Stimulated activated effector memory CD8-positive, alpha-beta T cell treated with anti-CD3 and anti-CD28 coated beads, Interleukin-12 subunit alpha, Interleukin-12 subunit beta, amount 100 ng/mL, for 72 hours (primary cell): ENCODE data around the gene CSNK1G2.

ENCODE experiments used
- ATAC-seq: fragments of 150-1000 bp; cut with Tn5 transposase; 2 replicates; pipeline ENCODE4 v1.10.0; 2021
- DNase-seq, 2 donors: peaks; one replicate each; pipeline ENCODE4 v3.0.0; 2021 to 2022; ENCODE audit warnings: low spot score in 2 of 2
- H3K27ac Mint-ChIP-seq: one replicate; pipeline ENCODE4 v1.8.0; 2022; ENCODE audit warnings: mild to moderate bottlenecking, mixed read lengths
- H3K36me3 Mint-ChIP-seq: one replicate; pipeline ENCODE4 v1.8.0; 2022; ENCODE audit warnings: mild to moderate bottlenecking, mixed read lengths
- H3K4me1 Mint-ChIP-seq: one replicate; pipeline ENCODE4 v1.8.0; 2022; ENCODE audit warnings: mixed read lengths
- H3K4me3 Mint-ChIP-seq: one replicate; pipeline ENCODE4 v1.8.0; 2022; ENCODE audit warnings: mild to moderate bottlenecking, mixed read lengths
- H3K9me3 Mint-ChIP-seq: one replicate; pipeline ENCODE4 v1.8.0; 2022; ENCODE audit warnings: mixed read lengths

The CSNK1G2 gene

GRCh38 chr19:1949304-1950101 lies 8.5 kb downstream of the CSNK1G2 start:
- DNase-seq = no peak

GRCh38 chr19:1950640-1951039 lies 9.7 kb downstream of the CSNK1G2 start:
- H3K36me3 Mint-ChIP-seq = peaks cover 54% of the 10 kb centered on the region
- no peak for DNase-seq
- peak overlapping the region; percentile 43 for H3K27ac Mint-ChIP-seq
- ATAC-seq = no peak
- H3K4me1 Mint-ChIP-seq = peaks cover 24% of the 10 kb centered on the region
- no peak overlapping the region for H3K4me3 Mint-ChIP-seq
- H3K9me3 Mint-ChIP-seq = no peaks in the 10 kb centered on the region

More at GRCh38 chr19:1949304-1950101, 8.5 kb downstream of the CSNK1G2 start:
- Mint-ChIP-seq H3K4me1 (peaks cover 32% of the 10 kb centered on the region), H3K9me3 (no peaks in the 10 kb centered on the region), H3K36me3 (peaks cover 47% of the 10 kb centered on the region), H3K4me3 (no peak overlapping the region), H3K27ac (no peak overlapping the region)
- no peak for ATAC-seq

DNA sequence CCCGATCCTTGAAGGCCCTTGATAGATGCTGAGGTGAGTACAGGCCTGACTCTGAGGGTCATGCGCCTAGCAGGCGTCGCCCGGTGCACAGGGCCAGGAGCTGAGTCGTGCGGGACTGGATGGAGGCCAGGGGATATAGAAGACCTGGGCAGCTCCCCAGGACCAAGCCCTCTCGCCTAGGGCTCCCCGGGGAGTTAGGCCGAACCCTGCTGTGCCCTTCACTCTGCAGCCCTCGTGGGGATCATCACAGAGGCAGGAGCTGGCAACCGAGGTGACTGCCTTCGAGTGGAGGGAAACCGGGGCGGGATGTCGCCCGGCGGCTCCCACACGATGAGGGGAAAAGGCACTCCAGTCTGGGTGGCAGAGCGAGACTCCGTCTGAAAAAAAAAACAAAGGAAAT lies 11.7 kb downstream of the CSNK1G2 start:
- no peak overlapping the region for H3K4me3 Mint-ChIP-seq
- H3K9me3 Mint-ChIP-seq = no peaks in the 10 kb centered on the region
- H3K4me1 Mint-ChIP-seq = peaks cover 33% of the 10 kb centered on the region
- H3K36me3 Mint-ChIP-seq = peaks cover 46% of the 10 kb centered on the region
- no peak overlapping the region for H3K27ac Mint-ChIP-seq
- ATAC-seq (no peak), DNase-seq (no peak)

GRCh38 chr19:1953037-1953436 lies 12.1 kb downstream of the CSNK1G2 start:
- Mint-ChIP-seq H3K9me3 (no peaks in the 10 kb centered on the region), H3K27ac (no peak overlapping the region), H3K4me3 (no peak overlapping the region), H3K36me3 (peaks cover 46% of the 10 kb centered on the region), H3K4me1 (peaks cover 33% of the 10 kb centered on the region)
- ATAC-seq (no peak), DNase-seq (no peak)

- H3K4me1 Mint-ChIP-seq = peaks cover 31% of the 10 kb centered on the region
- no peak for ATAC-seq
- no peak overlapping the region for H3K4me3 Mint-ChIP-seq
- no peak for DNase-seq
- H3K36me3 Mint-ChIP-seq = peaks cover 46% of the 10 kb centered on the region
- no peaks in the 10 kb centered on the region for H3K9me3 Mint-ChIP-seq
- H3K27ac Mint-ChIP-seq = no peak overlapping the region
Measured at GRCh38 chr19:1953441-1954094, 12.6 kb downstream of the CSNK1G2 start.

- H3K9me3 Mint-ChIP-seq = no peaks in the 10 kb centered on the region
- DNase-seq (no peak), ATAC-seq (no peak)
- H3K4me3 Mint-ChIP-seq = no peak overlapping the region
- H3K36me3 Mint-ChIP-seq = peaks cover 39% of the 10 kb centered on the region
- peaks cover 21% of the 10 kb centered on the region for H3K4me1 Mint-ChIP-seq
- H3K27ac Mint-ChIP-seq = no peak overlapping the region
Measured at GRCh38 chr19:1954532-1954933, 13.6 kb downstream of the CSNK1G2 start.

- Mint-ChIP-seq H3K9me3 (no peaks in the 10 kb centered on the region), H3K4me3 (no peak overlapping the region), H3K4me1 (peaks cover 26% of the 10 kb centered on the region), H3K36me3 (peaks cover 30% of the 10 kb centered on the region), H3K27ac (no peak overlapping the region)
- ATAC-seq (no peak), DNase-seq (no peak)
Measured at GRCh38 chr19:1955171-1956121, 14.5 kb downstream of the CSNK1G2 start.

- Mint-ChIP-seq H3K4me1 (peaks cover 28% of the 10 kb centered on the region), H3K27ac (peak overlapping the region; percentile 14)
- DNase-seq = no peak
Measured at GRCh38 chr19:1956122-1956494, 15.1 kb downstream of the CSNK1G2 start.

DNA sequence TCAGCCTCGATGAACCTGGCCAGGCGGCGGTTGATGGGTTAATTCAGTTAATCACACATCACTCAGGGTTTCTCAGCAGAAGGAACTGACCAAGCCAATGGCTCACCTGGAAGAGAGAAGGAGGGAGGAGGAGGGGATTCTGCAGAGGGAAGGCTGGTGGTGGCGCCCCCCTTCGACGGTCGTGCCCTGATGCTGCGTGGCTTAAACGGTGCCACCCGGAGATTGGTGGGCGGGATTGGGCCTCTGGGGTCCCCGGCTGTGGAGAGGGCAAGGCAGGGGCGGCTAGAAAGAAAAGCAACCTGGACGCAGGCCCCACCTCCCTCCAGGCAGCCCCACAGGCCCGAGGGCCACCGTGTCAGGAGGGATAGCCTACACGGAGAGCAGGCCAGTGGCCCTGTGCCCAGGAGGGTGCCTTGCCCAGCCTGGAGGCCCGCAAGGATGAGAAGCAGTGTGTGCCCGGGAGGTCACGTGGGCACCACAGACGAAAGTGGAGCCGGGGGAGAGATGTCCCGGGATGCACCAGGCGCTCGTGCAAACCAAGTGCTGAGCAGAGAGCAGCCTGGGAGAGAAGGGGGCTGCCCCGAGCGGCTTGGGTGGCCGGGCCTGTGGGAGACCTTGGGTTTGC lies 16.0 kb downstream of the CSNK1G2 start:
- H3K36me3 Mint-ChIP-seq = peaks cover 24% of the 10 kb centered on the region
- ATAC-seq (no peak), DNase-seq (no peak)
- H3K27ac Mint-ChIP-seq = peak overlapping the region; percentile 14
- no peak overlapping the region for H3K4me3 Mint-ChIP-seq
- H3K4me1 Mint-ChIP-seq = peaks cover 36% of the 10 kb centered on the region
- no peaks in the 10 kb centered on the region for H3K9me3 Mint-ChIP-seq

More at GRCh38 chr19:1956122-1956494, 15.1 kb downstream of the CSNK1G2 start:
- peaks cover 24% of the 10 kb centered on the region for H3K36me3 Mint-ChIP-seq
- H3K9me3 Mint-ChIP-seq = no peaks in the 10 kb centered on the region
- no peak overlapping the region for H3K4me3 Mint-ChIP-seq
- no peak for ATAC-seq

DNA sequence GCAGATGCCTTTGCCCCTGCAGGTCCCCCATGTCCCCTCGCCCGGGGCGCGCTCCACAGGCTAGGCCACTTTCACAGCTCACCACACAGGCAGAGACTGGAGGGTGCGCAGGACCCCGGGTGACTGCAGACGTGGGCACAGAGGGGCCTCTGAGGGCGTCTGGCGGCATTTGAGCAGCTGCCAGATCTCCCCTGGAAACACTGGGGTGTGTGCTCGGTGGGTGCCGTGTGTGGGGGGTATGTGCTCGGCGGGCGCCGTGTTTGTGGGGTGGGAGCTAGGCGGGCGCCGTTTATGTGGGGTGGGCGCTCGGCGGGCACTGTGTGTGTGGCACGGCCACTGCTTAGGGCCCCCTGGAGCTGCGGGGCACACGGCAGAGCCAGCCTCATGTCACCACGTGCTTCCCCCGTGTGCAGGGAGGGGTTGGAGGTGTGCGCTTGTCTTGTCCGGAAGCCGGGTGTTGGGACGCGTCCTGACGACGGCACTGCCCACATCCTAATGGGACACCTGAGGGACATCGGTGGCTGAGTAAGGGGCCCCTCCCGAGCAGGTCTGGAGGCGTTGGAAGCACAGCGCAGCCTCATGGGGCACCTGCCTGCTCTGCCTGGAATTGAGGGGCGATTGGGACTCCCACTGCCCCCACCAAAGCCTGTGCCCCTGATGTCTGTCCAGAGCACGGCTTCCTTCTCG lies 16.7 kb downstream of the CSNK1G2 start:
- Mint-ChIP-seq H3K9me3 (no peaks in the 10 kb centered on the region), H3K4me1 (peaks cover 39% of the 10 kb centered on the region), H3K27ac (no peak overlapping the region), H3K36me3 (peaks cover 18% of the 10 kb centered on the region), H3K4me3 (no peak overlapping the region)
- ATAC-seq (no peak), DNase-seq (no peak)

GRCh38 chr19:1959928-1960589 lies 19.1 kb downstream of the CSNK1G2 start:
- no peak for DNase-seq
- H3K36me3 Mint-ChIP-seq = peaks cover 13% of the 10 kb centered on the region
- ATAC-seq = no peak
- no peaks in the 10 kb centered on the region for H3K9me3 Mint-ChIP-seq
- no peak overlapping the region for H3K4me3 Mint-ChIP-seq
- H3K27ac Mint-ChIP-seq = no peak overlapping the region
- peaks cover 39% of the 10 kb centered on the region for H3K4me1 Mint-ChIP-seq

- Mint-ChIP-seq H3K36me3 (peaks cover 13% of the 10 kb centered on the region), H3K4me1 (peaks cover 42% of the 10 kb centered on the region), H3K9me3 (no peaks in the 10 kb centered on the region), H3K4me3 (peak overlapping the region; percentile 11), H3K27ac (peak overlapping the region; percentile 56)
- ATAC-seq (peak; percentile 14), DNase-seq (no peak)
Measured at GRCh38 chr19:1961000-1961883, 20.3 kb downstream of the CSNK1G2 start.

GRCh38 chr19:1962674-1963073 lies 21.7 kb downstream of the CSNK1G2 start:
- ATAC-seq (no peak), DNase-seq (no peak)
- Mint-ChIP-seq H3K36me3 (peaks cover 19% of the 10 kb centered on the region), H3K9me3 (no peaks in the 10 kb centered on the region), H3K4me3 (no peak overlapping the region), H3K4me1 (peaks cover 40% of the 10 kb centered on the region), H3K27ac (no peak overlapping the region)
